IMR-90 (cell line): ENCODE measurements around the gene OPN4.

Source experiments
- CEBPB ChIP-seq: IDR thresholded peaks from 2 replicates; pipeline ENCODE4 v1.6.1; 2012; ENCODE audit warnings: low read depth, low read length, improper control_type of control experiment
- CTCF ChIP-seq: conservative IDR thresholded peaks from 2 replicates; pipeline ENCODE4 v1.5.1; 2012; ENCODE audit warnings: mild to moderate bottlenecking, low read depth, low read length, improper control_type of control experiment
- MAFK ChIP-seq: IDR thresholded peaks from 2 replicates; pipeline ENCODE4 v1.6.1; 2012; ENCODE audit warnings: low read depth, low read length, improper control_type of control experiment
- MAZ ChIP-seq: IDR thresholded peaks from 2 replicates; pipeline ENCODE4 v1.6.1; 2012; ENCODE audit warnings: low read depth, mild to moderate bottlenecking, low read length, improper control_type of control experiment, moderate library complexity, borderline replicate concordance
- POLR2A ChIP-seq: IDR thresholded peaks from 2 replicates; pipeline ENCODE4 v1.6.1; 2012; ENCODE audit warnings: mild to moderate bottlenecking, low read depth, low read length
- RFX5 ChIP-seq: IDR thresholded peaks from 2 replicates; pipeline ENCODE4 v1.8.0; 2012; ENCODE audit warnings: low read depth, mild to moderate bottlenecking, low read length, moderate library complexity
- TF ChIP-seq, protein P1 (sequence below): fragments of 150-350 bp; IDR thresholded peaks from 2 replicates; pipeline ENCODE4 v1.6.1; 2017; ENCODE audit warnings: mild to moderate bottlenecking, antibody characterized with exemption, low read length, low read depth
- TF ChIP-seq, protein P2 (sequence below): fragments of 150-350 bp; IDR thresholded peaks from 2 replicates; pipeline ENCODE4 v1.6.1; 2016; ENCODE audit warnings: low read depth, mild to moderate bottlenecking, low read length, moderate library complexity, borderline replicate concordance

- TF ChIP-seq CTCF: no peak
- TF ChIP-seq CEBPB: no peak
- TF ChIP-seq POLR2A: no peak
- TF ChIP-seq, protein P1, sequence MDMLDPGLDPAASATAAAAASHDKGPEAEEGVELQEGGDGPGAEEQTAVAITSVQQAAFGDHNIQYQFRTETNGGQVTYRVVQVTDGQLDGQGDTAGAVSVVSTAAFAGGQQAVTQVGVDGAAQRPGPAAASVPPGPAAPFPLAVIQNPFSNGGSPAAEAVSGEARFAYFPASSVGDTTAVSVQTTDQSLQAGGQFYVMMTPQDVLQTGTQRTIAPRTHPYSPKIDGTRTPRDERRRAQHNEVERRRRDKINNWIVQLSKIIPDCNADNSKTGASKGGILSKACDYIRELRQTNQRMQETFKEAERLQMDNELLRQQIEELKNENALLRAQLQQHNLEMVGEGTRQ: no peak
- TF ChIP-seq RFX5: no peak
- TF ChIP-seq MAZ: no peak
- TF ChIP-seq, protein P2, sequence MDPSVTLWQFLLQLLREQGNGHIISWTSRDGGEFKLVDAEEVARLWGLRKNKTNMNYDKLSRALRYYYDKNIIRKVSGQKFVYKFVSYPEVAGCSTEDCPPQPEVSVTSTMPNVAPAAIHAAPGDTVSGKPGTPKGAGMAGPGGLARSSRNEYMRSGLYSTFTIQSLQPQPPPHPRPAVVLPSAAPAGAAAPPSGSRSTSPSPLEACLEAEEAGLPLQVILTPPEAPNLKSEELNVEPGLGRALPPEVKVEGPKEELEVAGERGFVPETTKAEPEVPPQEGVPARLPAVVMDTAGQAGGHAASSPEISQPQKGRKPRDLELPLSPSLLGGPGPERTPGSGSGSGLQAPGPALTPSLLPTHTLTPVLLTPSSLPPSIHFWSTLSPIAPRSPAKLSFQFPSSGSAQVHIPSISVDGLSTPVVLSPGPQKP: no peak
- TF ChIP-seq MAFK: no peak
Measured at GRCh38 chr10:86657396-86658011, 3.2 kb downstream of the OPN4 start.
